ENCODE data around the gene KRCC1. TPM values are rescaled to one million over a fixed set of nuclear protein-coding genes. Genes with fewer than 3 reads are reported as not detected.

Gene KRCC1
- 10 to 100 TPM; 11.8 to 48.0 (median 17.2) TPM for polyA plus RNA-seq

GRCh38 chr2:88055371-88056128, at the start of gene KRCC1:
KRCC1 (minus strand) TSS chr2:88055783; CDS start chr2:88028563, 27,220 bp downstream.
- WGBS, 3 donors: 0 to 1% (median 0%) methylated on average over 62 to 77 of the region's 77 CpGs

DNA sequence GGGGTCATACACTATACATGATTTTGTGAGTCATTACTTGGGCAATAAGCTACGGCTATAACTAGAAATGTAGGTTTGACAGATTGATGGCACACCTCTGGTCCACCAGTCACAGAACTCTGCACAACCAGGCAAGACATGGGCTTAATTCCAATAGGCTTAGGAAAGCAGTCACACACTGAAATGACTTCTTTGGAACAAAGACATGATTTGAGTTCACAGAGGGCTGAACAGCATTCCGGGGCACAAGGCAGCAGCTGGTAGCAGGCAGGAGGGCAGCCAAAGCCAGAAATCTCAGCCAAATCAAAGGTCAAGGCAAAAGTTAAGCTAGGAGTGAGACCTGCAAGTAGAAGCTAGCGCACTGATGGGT, 44.9 kb upstream of the KRCC1 start:
- 65 to 81% (median 80%) methylated on average over 3 of the region's 3 CpGs for WGBS, 3 donors
- H3K27ac ChIP-seq (ENCODE audit: low read depth, low read length): no peak overlapping the region

More at GRCh38 chr2:88055371-88056128, at the start of gene KRCC1:
- peak within 1 kb of the TSS; percentile 98 for H3K27ac ChIP-seq (ENCODE audit: low read depth, low read length)

- no peak overlapping the region for H3K27ac ChIP-seq (ENCODE audit: low read depth, low read length)
- WGBS, 3 donors: 27 to 48% (median 47%) methylated on average over 5 of the region's 5 CpGs
These were observed 44.4 kb upstream of the KRCC1 start for GRCh38 chr2:88099798-88100488.

DNA sequence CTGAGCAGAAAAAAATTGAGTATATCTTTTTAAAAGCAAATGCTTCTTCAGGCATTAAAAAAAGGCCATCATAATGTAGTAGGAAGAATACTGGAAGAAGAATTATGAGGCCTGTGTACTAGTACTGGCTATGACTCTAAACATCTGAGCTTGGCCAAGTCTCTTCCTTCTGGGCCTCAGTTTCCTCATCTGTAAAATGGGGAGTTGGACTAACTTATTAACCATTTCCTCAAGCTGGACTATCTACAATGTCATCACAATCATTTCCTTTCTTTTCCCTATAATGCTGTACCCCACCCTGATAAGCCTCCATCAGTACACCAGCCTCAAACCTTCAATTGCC, 42.9 kb upstream of the KRCC1 start:
- no peak overlapping the region for H3K27ac ChIP-seq (ENCODE audit: low read depth, low read length)

DNA sequence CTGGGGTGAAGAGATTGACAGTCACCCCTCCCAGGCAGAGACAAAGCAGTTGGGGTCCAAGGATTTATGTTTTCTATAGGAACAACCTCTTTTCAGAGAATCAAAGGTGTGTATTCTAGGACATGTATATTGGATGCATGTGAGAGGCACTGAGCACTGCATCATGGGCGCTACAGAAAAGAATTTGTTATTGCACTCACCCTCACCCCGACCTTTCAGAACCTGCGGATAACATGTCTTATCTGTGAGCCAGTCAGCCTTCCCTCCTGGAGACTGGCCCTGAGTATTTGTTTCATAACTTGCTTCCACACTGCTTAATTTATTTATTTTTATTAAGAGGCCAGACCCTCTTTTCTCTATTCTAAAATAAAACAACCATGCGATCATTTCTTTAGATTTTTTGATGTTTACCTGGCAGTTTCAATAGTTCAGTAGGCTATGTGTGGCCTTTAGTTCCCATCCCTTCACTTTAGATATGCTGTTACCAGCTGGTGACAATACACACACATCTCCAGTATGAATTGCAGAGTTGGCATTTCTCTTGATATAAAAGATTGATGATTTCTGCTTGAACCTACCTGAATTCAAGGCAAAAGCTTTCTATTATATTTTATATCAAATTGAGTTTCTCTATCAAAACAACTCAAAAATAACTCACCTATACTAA, 42.4 kb upstream of the KRCC1 start:
- WGBS, 3 donors: 49 to 87% (median 79%) methylated on average over 4 of the region's 4 CpGs
- H3K27ac ChIP-seq (ENCODE audit: low read depth, low read length): no peak overlapping the region

- no peak overlapping the region for H3K27ac ChIP-seq (ENCODE audit: low read depth, low read length)
- WGBS, 3 donors: 72 to 78% (median 76%) methylated on average over 3 of the region's 3 CpGs
These were observed 41.6 kb upstream of the KRCC1 start for GRCh38 chr2:88097192-88097591.

DNA sequence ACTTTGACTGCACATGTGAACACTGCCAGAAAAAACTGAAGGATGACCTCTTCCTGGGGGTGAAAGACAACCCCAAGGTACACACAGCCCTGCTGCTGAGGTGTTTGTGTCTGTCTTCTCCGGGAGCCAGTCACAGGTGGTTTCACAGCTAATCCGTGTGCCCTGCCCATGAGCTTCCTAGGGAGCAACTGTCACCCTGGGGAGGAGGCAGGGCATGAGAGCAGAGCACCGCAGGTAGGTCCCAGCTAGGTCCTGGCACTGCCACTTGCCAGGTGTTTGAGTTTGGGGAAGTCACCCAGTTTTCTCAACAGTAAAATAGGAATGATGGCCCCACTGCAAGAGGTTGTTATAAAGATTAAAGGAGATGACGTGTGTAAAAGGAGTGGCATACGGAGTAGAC, 41.1 kb upstream of the KRCC1 start:
- WGBS, 3 donors: 70 to 87% (median 76%) methylated on average over 5 of the region's 5 CpGs
- H3K27ac ChIP-seq (ENCODE audit: low read depth, low read length): no peak overlapping the region

DNA sequence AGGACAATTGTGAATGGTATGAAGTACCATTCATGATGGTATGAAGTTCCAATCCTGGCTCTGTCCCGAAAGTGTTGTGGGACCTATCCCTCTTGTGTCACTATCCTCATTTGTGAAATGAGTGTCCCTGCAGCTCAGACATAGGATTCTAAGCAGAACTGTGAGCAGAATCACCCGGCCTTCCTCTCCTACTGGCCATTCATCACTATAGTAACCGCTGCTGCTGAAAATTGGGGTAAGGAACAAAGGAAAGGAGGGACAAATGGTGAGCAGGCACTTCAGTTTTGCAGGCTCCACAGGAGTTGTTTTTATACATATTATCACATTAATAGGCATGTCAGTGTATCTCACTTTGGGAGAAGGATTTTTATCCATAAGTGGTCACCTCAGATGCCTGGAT, 39.4 kb upstream of the KRCC1 start:
- WGBS, 3 donors: 76 to 88% (median 84%) methylated on average over 3 of the region's 3 CpGs

DNA sequence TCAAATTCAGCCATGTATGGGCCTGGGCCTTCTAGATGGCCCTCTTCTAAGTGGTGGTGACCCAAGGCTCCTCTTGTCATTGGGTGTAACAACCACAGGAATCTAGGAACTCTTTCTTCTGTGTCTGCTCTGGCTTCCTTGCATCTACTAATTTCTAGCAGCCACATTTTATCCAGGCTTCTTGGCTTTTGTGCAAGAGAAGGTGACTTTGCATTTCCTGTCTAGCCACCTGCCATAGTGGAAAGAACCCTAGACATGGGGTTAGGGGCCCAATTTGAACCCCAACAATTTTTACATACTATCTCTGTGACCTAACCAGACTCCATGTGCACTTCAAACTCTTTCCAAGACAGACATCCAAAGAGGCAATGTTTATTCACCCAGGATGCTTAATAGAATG, 37.2 kb upstream of the KRCC1 start:
- H3K27ac ChIP-seq (ENCODE audit: low read depth, low read length): no peak overlapping the region

More for the DNA sequence above, 39.4 kb upstream of the KRCC1 start:
- H3K27ac ChIP-seq (ENCODE audit: low read depth, low read length): no peak overlapping the region

DNA sequence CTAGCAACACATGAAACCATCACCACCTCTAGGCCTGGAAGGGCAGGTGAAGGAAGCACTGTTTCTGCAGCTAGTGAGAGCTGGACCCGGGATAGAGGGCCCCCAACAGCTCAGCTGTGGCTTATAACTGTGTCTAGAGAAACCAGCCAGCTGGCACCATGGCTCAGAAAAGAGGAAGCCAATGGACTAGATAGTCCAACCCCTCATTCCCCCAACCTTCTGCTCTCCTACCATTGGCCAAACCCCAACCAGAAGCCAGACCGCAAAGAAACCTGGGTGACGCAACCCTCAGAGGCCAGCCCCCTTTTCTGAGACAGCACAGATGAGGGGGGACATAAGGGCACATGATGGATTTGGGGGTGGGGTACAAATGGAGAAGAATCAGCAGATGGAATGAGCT, 36.4 kb upstream of the KRCC1 start:
- H3K27ac ChIP-seq (ENCODE audit: low read depth, low read length): no peak overlapping the region
- 33 to 89% (median 60%) methylated on average over 3 of the region's 3 CpGs for WGBS, 3 donors

DNA sequence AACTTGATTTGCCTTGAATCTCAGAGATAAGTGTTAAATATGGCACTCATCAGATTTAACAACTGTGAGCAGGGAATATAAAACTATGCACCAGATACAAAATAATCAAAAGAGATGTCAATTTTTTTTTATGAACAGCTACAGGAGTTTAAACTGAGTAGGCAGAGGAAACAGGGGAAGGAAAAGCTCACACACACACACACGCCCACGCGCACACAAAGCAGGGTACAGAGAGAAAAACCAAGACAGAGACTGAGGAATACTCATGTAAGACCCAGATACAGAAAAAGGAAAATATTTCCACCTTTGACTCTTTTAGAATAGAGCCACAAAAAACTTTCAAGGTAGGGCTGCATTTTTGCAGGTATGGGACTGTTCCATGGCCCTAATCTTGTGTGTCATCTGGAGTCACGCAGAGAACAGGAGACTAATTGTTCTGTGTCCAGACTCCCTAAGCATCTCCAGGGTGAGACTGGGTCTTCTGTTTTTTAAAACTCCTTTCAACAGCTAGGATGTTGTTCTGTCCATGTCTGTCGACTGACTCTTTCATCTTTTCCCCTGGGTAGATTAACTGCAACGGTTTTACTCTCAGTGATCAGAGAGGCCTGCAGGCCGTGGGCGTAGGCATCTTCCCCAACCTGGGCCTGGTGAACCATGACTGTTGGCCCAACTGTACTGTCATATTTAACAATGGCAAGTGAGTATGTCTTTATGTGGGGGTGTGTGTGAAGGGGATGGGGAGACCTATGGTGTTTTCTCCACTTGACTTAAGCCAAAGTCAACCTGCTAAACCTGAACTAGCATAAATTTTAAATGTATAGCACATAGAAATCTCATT, 35.1 kb upstream of the KRCC1 start:
- H3K27ac ChIP-seq (ENCODE audit: low read depth, low read length): no peak overlapping the region
- 66 to 77% (median 73%) methylated on average over 8 of the region's 8 CpGs for whole genome bisulfite sequencing, 3 donors

DNA sequence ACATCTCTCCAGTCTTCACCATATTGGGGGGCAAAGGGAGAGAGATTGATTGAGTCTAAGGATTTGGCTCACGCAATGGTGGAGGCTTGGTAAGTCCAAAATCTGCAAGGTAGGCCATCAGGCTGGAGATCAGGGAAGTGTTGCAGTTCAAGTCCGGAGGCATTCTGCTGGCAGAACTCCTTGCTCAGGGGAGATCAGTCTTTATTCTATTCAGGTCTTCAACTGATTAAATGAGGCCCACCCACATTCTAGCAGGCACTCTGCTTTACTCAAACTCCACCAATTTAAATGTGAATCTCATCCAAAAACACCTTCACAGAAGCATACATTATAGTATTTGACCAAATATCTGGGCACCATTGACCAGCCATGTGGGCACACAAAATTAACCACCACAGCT, 33.4 kb upstream of the KRCC1 start:
- 92 to 100% (median 98%) methylated on average over 2 of the region's 2 CpGs for WGBS, 3 donors

GRCh38 chr2:88087763-88088162, 32.2 kb upstream of the KRCC1 start:
- H3K27ac ChIP-seq (ENCODE audit: low read depth, low read length): no peak overlapping the region
- 88 to 93% (median 92%) methylated on average over 17 of the region's 17 CpGs for WGBS, 3 donors

More for the DNA sequence above, 33.4 kb upstream of the KRCC1 start:
- no peak overlapping the region for H3K27ac ChIP-seq (ENCODE audit: low read depth, low read length)

GRCh38 chr2:88087073-88087472, 31.5 kb upstream of the KRCC1 start:
- WGBS, 3 donors: 93 to 94% (median 93%) methylated on average over 2 of the region's 2 CpGs
- no peak overlapping the region for H3K27ac ChIP-seq (ENCODE audit: low read depth, low read length)

GRCh38 chr2:88086401-88086800, 30.8 kb upstream of the KRCC1 start:
- H3K27ac ChIP-seq (ENCODE audit: low read depth, low read length): no peak overlapping the region
- WGBS, 3 donors: 83 to 87% (median 86%) methylated on average over 7 to 9 of the region's 9 CpGs

- no peak overlapping the region for H3K27ac ChIP-seq (ENCODE audit: low read depth, low read length)
- 78 to 89% (median 87%) methylated on average over 5 of the region's 5 CpGs for WGBS, 3 donors
These were observed 30.0 kb upstream of the KRCC1 start for GRCh38 chr2:88085602-88086001.

- no peak overlapping the region for H3K27ac ChIP-seq (ENCODE audit: low read depth, low read length)
- 94 to 97% (median 96%) methylated on average over 2 of the region's 2 CpGs for WGBS, 3 donors
These were observed 29.5 kb upstream of the KRCC1 start for GRCh38 chr2:88085099-88085498.

GRCh38 chr2:88082781-88083180, 27.2 kb upstream of the KRCC1 start:
- H3K27ac ChIP-seq (ENCODE audit: low read depth, low read length): no peak overlapping the region

More at GRCh38 chr2:88082781-88083180, 27.2 kb upstream of the KRCC1 start:
- 82 to 89% (median 87%) methylated on average over 1 of the region's 1 CpG for WGBS, 3 donors

All from adipose tissue (tissue), 3 donors.